HepG2 (cell line): ENCODE results near the gene LIM2. TPM values are rescaled to one million over a fixed set of nuclear protein-coding genes. Genes with fewer than 3 reads are reported as not detected.

ENCODE experiments used
- GLI4 ChIP-seq: sonication (generic); formaldehyde crosslinking; IDR thresholded peaks from 2 replicates; pipeline ENCODE4 v1.5.1; 2020; ENCODE audit warnings: missing genetic modification reagents, mild to moderate bottlenecking, moderate library complexity, borderline replicate concordance
- IRX3 ChIP-seq: sonication (generic); formaldehyde crosslinking; IDR thresholded peaks from 2 replicates; pipeline ENCODE4 v1.8.1; 2023; ENCODE audit warnings: mild to moderate bottlenecking, low read depth, missing genetic modification reagents, borderline replicate concordance
- KDM5A ChIP-seq: fragments of 200-600 bp; sonication (generic); IDR thresholded peaks from 2 replicates; pipeline ENCODE4 v1.7.0; 2018; ENCODE audit warnings: antibody characterized with exemption, mild to moderate bottlenecking, low read length, borderline replicate concordance
- NFAT5 ChIP-seq: sonication (generic); formaldehyde crosslinking; IDR thresholded peaks from 2 replicates; pipeline ENCODE4 v1.4.0; 2020; ENCODE audit warnings: missing genetic modification reagents
- PHF21A ChIP-seq: sonication (generic); formaldehyde crosslinking; IDR thresholded peaks from 2 replicates; pipeline ENCODE4 v1.5.0; 2020; ENCODE audit warnings: mild to moderate bottlenecking, missing genetic modification reagents
- ZMYM3 ChIP-seq: sonication (generic); formaldehyde crosslinking; IDR thresholded peaks from 2 replicates; pipeline ENCODE4 v1.5.1; 2020; ENCODE audit warnings: mild to moderate bottlenecking, missing genetic modification reagents
- ZNF10 ChIP-seq: sonication (generic); formaldehyde crosslinking; IDR thresholded peaks from 2 replicates; pipeline ENCODE4 v1.4.0; 2020; ENCODE audit warnings: mild to moderate bottlenecking, low read depth, missing genetic modification reagents, borderline replicate concordance
- ZNF616 ChIP-seq: sonication (generic); formaldehyde crosslinking; IDR thresholded peaks from 2 replicates; pipeline ENCODE4 v1.5.0; 2020; ENCODE audit warnings: low read depth, mild to moderate bottlenecking, missing genetic modification reagents
- ZNF710 ChIP-seq: sonication (generic); formaldehyde crosslinking; IDR thresholded peaks from 2 replicates; pipeline ENCODE4 v1.5.0; 2020; ENCODE audit warnings: mild to moderate bottlenecking, missing genetic modification reagents, borderline replicate concordance
- ZNF891 ChIP-seq: sonication (generic); formaldehyde crosslinking; IDR thresholded peaks from 2 replicates; pipeline ENCODE4 v1.5.0; 2020; ENCODE audit warnings: mild to moderate bottlenecking, missing genetic modification reagents
- polyA plus RNA-seq, 8 experiments: library from polyadenylated mRNA; depleted of rRNA in 3 of 8; stranded (reverse) in 7 of 8; unstranded in 1 of 8; fragments of >200 nt; fragmentation: Illumina TruSeq in 4 of 8; extraction: Trizol in 4 of 8; gene quantifications; 2 replicates each; pipeline versions ENCODE4 v1.2.1 to v1.2.3, GENCODE V29; 2011 to 2016; ENCODE audit warnings: low read depth in 4 of 8, missing spikeins in 1 of 8, mixed read lengths in 1 of 8; ENCODE audit not compliant: insufficient read depth in 1 of 8
- total RNA-seq, 5 experiments: library from RNA; depleted of rRNA; stranded (reverse); fragments of >200 nt; fragmentation: Illumina TruSeq; extraction: Trizol; gene quantifications; 2 replicates each; pipeline ENCODE4 v1.2.3, GENCODE V29; 2016; ENCODE audit warnings: low read depth in 1 of 5
- TF ChIP-seq, protein P1 (sequence below): sonication (generic); formaldehyde crosslinking; IDR thresholded peaks from 2 replicates; pipeline ENCODE4 v1.5.1; 2020; ENCODE audit warnings: missing genetic modification reagents, mild to moderate bottlenecking, borderline replicate concordance
- TF ChIP-seq, protein P2 (sequence below): sonication (generic); formaldehyde crosslinking; conservative IDR thresholded peaks from 2 replicates; pipeline ENCODE4 v1.8.0; 2022; ENCODE audit warnings: low read depth, missing genetic modification reagents
- TF ChIP-seq, protein P3 (sequence below): sonication (generic); formaldehyde crosslinking; IDR thresholded peaks from 2 replicates; pipeline ENCODE4 v1.8.1; 2022; ENCODE audit warnings: low read depth, mild to moderate bottlenecking, missing genetic modification reagents

The LIM2 gene
- total and polyA plus RNA-seq, 2 of the 13 experiments (the other 11 are each of a cell fraction or from before 2014, with no cell fraction given), result 1.3 TPM; not detected in 1

- TF ChIP-seq ZNF710 (CRISPR knock-in tag) (peak; percentile 16; the same call in 1 of the 2 replicates), ZNF891 (CRISPR knock-in tag) (no peak; the same call in 1 of the 2 replicates), IRX3 (peak; percentile 82; the same call in 1 of the 2 replicates), NFAT5 (CRISPR knock-in tag) (peak; percentile 84; the same call in 1 of the 2 replicates), ZNF616 (CRISPR knock-in tag) (no peak), GLI4 (CRISPR knock-in tag) (no peak), KDM5A (peak; percentile 84), PHF21A (CRISPR knock-in tag) (peak; percentile 35; the same call in 1 of the 2 replicates), ZMYM3 (CRISPR knock-in tag) (no peak), ZNF10 (CRISPR knock-in tag) (no peak)
- TF ChIP-seq, protein P1, sequence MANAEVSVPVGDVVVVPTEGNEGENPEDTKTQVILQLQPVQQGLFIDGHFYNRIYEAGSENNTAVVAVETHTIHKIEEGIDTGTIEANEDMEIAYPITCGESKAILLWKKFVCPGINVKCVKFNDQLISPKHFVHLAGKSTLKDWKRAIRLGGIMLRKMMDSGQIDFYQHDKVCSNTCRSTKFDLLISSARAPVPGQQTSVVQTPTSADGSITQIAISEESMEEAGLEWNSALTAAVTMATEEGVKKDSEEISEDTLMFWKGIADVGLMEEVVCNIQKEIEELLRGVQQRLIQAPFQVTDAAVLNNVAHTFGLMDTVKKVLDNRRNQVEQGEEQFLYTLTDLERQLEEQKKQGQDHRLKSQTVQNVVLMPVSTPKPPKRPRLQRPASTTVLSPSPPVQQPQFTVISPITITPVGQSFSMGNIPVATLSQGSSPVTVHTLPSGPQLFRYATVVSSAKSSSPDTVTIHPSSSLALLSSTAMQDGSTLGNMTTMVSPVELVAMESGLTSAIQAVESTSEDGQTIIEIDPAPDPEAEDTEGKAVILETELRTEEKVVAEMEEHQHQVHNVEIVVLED (CRISPR knock-in tag), result peak; percentile 76; the same call in 1 of the 2 replicates
- TF ChIP-seq, protein P2, sequence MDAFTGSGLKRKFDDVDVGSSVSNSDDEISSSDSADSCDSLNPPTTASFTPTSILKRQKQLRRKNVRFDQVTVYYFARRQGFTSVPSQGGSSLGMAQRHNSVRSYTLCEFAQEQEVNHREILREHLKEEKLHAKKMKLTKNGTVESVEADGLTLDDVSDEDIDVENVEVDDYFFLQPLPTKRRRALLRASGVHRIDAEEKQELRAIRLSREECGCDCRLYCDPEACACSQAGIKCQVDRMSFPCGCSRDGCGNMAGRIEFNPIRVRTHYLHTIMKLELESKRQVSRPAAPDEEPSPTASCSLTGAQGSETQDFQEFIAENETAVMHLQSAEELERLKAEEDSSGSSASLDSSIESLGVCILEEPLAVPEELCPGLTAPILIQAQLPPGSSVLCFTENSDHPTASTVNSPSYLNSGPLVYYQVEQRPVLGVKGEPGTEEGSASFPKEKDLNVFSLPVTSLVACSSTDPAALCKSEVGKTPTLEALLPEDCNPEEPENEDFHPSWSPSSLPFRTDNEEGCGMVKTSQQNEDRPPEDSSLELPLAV (CRISPR knock-in tag), result peak; percentile 81; the same call in 1 of the 2 replicates
- TF ChIP-seq, protein P3, sequence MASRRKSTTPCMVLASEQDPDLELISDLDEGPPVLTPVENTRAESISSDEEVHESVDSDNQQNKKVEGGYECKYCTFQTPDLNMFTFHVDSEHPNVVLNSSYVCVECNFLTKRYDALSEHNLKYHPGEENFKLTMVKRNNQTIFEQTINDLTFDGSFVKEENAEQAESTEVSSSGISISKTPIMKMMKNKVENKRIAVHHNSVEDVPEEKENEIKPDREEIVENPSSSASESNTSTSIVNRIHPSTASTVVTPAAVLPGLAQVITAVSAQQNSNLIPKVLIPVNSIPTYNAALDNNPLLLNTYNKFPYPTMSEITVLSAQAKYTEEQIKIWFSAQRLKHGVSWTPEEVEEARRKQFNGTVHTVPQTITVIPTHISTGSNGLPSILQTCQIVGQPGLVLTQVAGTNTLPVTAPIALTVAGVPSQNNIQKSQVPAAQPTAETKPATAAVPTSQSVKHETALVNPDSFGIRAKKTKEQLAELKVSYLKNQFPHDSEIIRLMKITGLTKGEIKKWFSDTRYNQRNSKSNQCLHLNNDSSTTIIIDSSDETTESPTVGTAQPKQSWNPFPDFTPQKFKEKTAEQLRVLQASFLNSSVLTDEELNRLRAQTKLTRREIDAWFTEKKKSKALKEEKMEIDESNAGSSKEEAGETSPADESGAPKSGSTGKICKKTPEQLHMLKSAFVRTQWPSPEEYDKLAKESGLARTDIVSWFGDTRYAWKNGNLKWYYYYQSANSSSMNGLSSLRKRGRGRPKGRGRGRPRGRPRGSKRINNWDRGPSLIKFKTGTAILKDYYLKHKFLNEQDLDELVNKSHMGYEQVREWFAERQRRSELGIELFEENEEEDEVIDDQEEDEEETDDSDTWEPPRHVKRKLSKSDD, result no peak
Observed at GRCh38 chr19:51394050-51394836, 6.5 kb upstream of the LIM2 start (continued).
